ENCODE results near the gene NF2. TPM values are rescaled to one million over a fixed set of nuclear protein-coding genes. Genes with fewer than 3 reads are reported as not detected.
A peak's percentile ranks its signal among the peaks of the same experiment; 100 is the strongest.

The NF2 gene
- total and polyA plus RNA-seq, 8 donors: 6.5 to 33.7 (median 19.3) TPM

DNA sequence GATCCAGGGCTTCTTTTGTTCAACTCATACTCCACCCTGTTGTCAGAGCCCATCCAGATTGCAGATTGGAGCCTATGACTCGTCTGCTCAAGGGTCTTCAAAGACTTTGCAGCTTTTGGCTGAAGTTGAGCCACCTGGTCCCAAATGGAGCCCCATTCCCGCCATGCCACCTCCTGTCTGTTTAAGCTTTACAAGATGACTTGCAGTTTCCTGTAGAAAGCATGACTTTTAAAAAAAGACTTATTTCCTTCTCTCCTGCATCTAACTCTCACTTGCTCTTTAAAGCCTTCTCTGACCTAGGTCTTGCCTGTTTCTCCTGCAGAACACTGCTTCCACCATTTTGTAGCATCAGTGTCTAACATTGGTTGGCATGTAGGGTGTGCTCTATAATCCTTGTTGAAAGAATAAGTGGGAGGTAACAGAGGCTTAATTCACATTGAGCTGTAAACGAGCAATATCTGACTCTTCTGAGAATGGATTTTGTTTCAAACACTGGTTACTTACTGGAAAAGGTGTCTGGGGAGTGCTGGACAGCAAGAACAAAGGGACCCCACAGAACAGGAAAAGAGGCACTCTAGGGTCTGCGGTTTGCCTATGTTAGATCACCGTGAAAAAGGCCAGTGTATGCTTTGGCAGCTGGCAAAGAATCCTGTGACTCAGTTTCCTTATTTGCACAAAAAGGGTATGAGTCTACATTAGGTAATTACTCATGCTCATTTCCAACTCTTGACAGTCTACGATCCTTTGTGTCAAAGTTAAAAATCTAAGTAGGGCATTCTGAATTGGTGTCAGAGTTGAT is 30.3 kb downstream of the NF2 start:
- intact Hi-C loops (cut with DNase I): loop anchor here in 1 of 3 donors (10.0 kb wide), 1 partner anchor 451 kb away; the partner anchor contains the start of gene HORMAD2
- FAIRE-seq (no peak), DNase-seq (no peak), ATAC-seq (no peak)
- WGBS, 2 donors: 78 to 82% methylated on average over 6 of the region's 6 CpGs
- H3K9me3 ChIP-seq: no peaks in the 10 kb centered on the region
- H3K27me3 ChIP-seq: no peaks in the 10 kb centered on the region
- no peak overlapping the region for H3K4me3 ChIP-seq
- H3K27ac ChIP-seq: no peak overlapping the region
- H3K4me1 ChIP-seq: peaks cover 8 to 18% (median 13%) of the 10 kb centered on the region in 3 donors
- TF ChIP-seq CTCF (IDR thresholded peaks at IDR 0.05): no peak
- H3K36me3 ChIP-seq: no peaks in the 10 kb centered on the region

DNA sequence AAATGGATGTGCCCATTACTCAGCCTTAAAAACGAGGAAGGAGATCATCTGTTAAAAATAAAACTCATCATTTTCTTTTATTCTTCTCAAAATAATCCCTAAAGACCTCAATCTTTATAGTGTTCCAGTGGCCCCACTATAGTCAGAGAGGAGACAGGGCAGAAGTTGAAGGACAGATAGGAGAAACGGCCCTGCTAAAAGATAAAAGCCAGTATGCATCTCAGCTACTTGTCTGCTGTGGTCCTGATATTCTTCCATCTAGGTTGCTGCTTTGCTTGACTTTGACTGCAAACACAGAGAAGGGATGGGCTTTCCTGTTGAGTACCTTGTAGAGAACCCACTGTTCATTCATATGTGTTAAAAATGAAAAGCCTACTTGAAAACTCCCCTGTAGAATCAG is 31.4 kb downstream of the NF2 start:
- WGBS, 2 donors: 47 to 49% methylated on average over 2 of the region's 2 CpGs
- intact Hi-C loops (cut with DNase I): loop anchor here in 1 of 3 donors (10.0 kb wide), 1 partner anchor 450 kb away; the partner anchor contains the start of gene HORMAD2
- Histone ChIP-seq H3K9me3 (no peaks in the 10 kb centered on the region), H3K27me3 (no peaks in the 10 kb centered on the region), H3K4me3 (no peak overlapping the region), H3K27ac (no peak overlapping the region), H3K4me1 (peaks cover 2 to 9% (median 5%) of the 10 kb centered on the region in 3 donors), H3K36me3 (no peaks in the 10 kb centered on the region)
- no peak for ATAC-seq
- DNase-seq: no peak
- no peak for TF ChIP-seq CTCF (IDR thresholded peaks at IDR 0.05)
- FAIRE-seq: no peak

DNA sequence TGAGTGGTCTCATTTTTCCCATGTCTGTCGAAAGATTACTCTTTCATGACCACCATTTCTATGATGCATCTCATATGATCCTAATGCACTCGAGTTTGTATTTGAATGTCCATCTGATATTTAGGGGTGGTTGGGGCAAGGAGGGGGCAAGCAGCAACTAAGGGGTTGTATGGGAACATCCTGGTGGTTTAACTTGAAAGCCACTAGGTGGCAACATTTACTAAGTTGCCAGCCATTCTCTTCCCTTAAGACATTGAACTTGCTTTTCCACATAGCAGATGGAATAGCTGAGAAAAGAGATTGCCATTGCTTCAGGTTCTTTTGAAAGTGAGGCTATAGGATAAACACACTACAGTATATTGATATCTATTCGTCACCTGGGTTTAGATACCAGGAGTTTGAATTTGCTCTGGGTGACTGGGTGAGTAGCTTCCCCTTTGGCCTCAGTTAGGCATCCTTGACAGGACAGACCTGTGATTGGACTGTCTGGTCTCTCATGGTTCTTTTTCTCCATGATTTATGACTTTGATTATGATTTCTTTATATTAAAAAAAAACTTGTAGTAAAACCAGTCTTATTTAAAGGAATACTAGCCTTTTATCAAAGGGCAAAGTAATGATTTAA is 32.4 kb downstream of the NF2 start:
- no peak for FAIRE-seq
- H3K9me3 ChIP-seq: no peaks in the 10 kb centered on the region
- 27 to 33% methylated on average over 3 of the region's 3 CpGs for WGBS, 2 donors
- ATAC-seq: peak; percentile 56 to 84 (median 80)
- H3K27ac ChIP-seq: no peak overlapping the region
- H3K27me3 ChIP-seq: no peaks in the 10 kb centered on the region
- peak in 3 of 4 donors; percentile 18 to 39 (median 36) for TF ChIP-seq CTCF (IDR thresholded peaks at IDR 0.05)
- H3K36me3 ChIP-seq: no peaks in the 10 kb centered on the region
- DNase-seq: no peak
- intact Hi-C loops (cut with DNase I): loop anchor here in 1 of 3 donors (10.0 kb wide), 1 partner anchor 449 kb away; the partner anchor contains the start of gene HORMAD2
- no peak overlapping the region for H3K4me3 ChIP-seq
- peaks cover 0 to 1% (median 0%) of the 10 kb centered on the region in 3 donors for H3K4me1 ChIP-seq

DNA sequence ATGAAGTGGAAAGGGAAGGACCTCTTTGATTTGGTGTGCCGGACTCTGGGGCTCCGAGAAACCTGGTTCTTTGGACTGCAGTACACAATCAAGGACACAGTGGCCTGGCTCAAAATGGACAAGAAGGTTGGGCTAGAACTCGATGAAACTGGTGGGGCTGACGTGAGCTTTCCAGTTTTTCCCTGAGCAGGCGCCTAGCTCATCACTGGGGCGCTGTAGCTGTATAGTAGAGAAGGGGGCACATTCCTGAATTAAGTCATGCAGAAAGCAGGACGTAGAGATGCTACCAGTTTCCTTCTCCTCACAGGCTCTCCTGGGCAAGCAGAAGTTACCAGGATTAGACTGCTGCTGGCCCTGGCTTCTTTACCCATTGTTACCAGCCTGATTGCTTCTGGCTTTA is 33.3 kb downstream of the NF2 start:
- 70 to 73% methylated on average over 7 of the region's 7 CpGs for WGBS, 2 donors
- H3K27ac ChIP-seq: no peak overlapping the region
- H3K4me1 ChIP-seq: peaks cover 0 to 6% (median 0%) of the 10 kb centered on the region in 3 donors
- DNase-seq (no peak), FAIRE-seq (no peak), ATAC-seq (no peak)
- no peak for TF ChIP-seq CTCF (IDR thresholded peaks at IDR 0.05)
- no peaks in the 10 kb centered on the region for H3K36me3 ChIP-seq
- no peaks in the 10 kb centered on the region for H3K9me3 ChIP-seq
- H3K4me3 ChIP-seq: no peak overlapping the region
- intact Hi-C loops (cut with DNase I): loop anchor here in 1 of 3 donors (10.0 kb wide), 1 partner anchor 448 kb away; the partner anchor contains the start of gene HORMAD2
- no peaks in the 10 kb centered on the region for H3K27me3 ChIP-seq
